Measurements from ENCODE around the gene SLC5A10. TPM values are rescaled to one million over a fixed set of nuclear protein-coding genes. Genes with fewer than 3 reads are reported as not detected.

The SLC5A10 gene
- polyA plus RNA-seq, 3 donors: 0.10 to 0.17 (median 0.12) TPM

GRCh38 chr17:18944646-18945045 is 7.3 kb upstream of the SLC5A10 start:
- H3K27me3 ChIP-seq (ENCODE audit: control insufficient read depth in 2 of 2, insufficient read depth in 2 of 2, low read length in 2 of 2): no peaks in the 10 kb centered on the region
- intact Hi-C loops (cut with micrococcal nuclease): no loop called here
- TF ChIP-seq CTCF (IDR thresholded peaks at IDR 0.05): no peak
- no peak for DNase-seq
- no peaks in the 10 kb centered on the region for H3K4me1 ChIP-seq (ENCODE audit: control insufficient read depth in 1 of 2, insufficient read depth in 2 of 2, low read length in 2 of 2)
- Mint-ChIP-seq H3K27me3 (ENCODE audit: low read depth in 3 of 3) (peaks cover 2 to 9% (median 6%) of the 10 kb centered on the region in 3 donors), H3K9me3 (peaks cover 0 to 2% (median 0%) of the 10 kb centered on the region in 7 donors), H3K4me1 (peaks cover 4% of the 10 kb centered on the region), H3K27ac (no peak overlapping the region), H3K4me3 (no peak overlapping the region), H3K36me3 (no peaks in the 10 kb centered on the region)
- no peak overlapping the region for H3K4me3 ChIP-seq (replicated peaks in 1 of 3; ENCODE audit: low read depth in 2 of 3, low read length in 3 of 3)
- no peaks in the 10 kb centered on the region for H4K20me1 ChIP-seq (ENCODE audit: insufficient read depth, low read length)
- no peak overlapping the region for H3K9ac ChIP-seq (ENCODE audit: insufficient read depth, low read length, poor library complexity, severe bottlenecking)
- no peaks in the 10 kb centered on the region for H3K79me2 ChIP-seq (ENCODE audit: insufficient read depth, low read length)
- H2AFZ ChIP-seq (ENCODE audit: insufficient read depth, low read depth, low read length, poor library complexity, severe bottlenecking): no peak overlapping the region
- no peak overlapping the region for H3K4me2 ChIP-seq (replicated peaks; ENCODE audit: extremely low read depth, low read length, poor library complexity, severe bottlenecking)
- no peak overlapping the region for H3K27ac ChIP-seq (ENCODE audit: low read depth in 1 of 2, low read length in 2 of 2)
- 89% methylated on average over 4 of the region's 5 CpGs for WGBS (ENCODE audit: insufficient coverage)
- no peaks in the 10 kb centered on the region for H3K9me3 ChIP-seq (replicated peaks in 1 of 2; ENCODE audit: control insufficient read depth in 1 of 2, insufficient read depth in 1 of 2, low read length in 2 of 2)
- H3K36me3 ChIP-seq (replicated peaks in 1 of 2; ENCODE audit: control insufficient read depth in 1 of 2, insufficient read depth in 2 of 2, low read length in 2 of 2): no peaks in the 10 kb centered on the region

GRCh38 chr17:18946536-18946935 is 5.4 kb upstream of the SLC5A10 start:
- no peaks in the 10 kb centered on the region for H3K9me3 ChIP-seq (replicated peaks in 1 of 2; ENCODE audit: control insufficient read depth in 1 of 2, insufficient read depth in 1 of 2, low read length in 2 of 2)
- Mint-ChIP-seq H3K27me3 (ENCODE audit: low read depth in 3 of 3) (peaks cover 3 to 9% (median 7%) of the 10 kb centered on the region in 3 donors), H3K36me3 (no peaks in the 10 kb centered on the region), H3K9me3 (no peaks in the 10 kb centered on the region), H3K4me1 (peaks cover 4% of the 10 kb centered on the region), H3K4me3 (no peak overlapping the region), H3K27ac (no peak overlapping the region)
- H3K4me3 ChIP-seq (replicated peaks in 1 of 3; ENCODE audit: low read depth in 2 of 3, low read length in 3 of 3): no peak overlapping the region
- no peaks in the 10 kb centered on the region for H3K27me3 ChIP-seq (ENCODE audit: control insufficient read depth in 2 of 2, insufficient read depth in 2 of 2, low read length in 2 of 2)
- H3K9ac ChIP-seq (ENCODE audit: insufficient read depth, low read length, poor library complexity, severe bottlenecking): no peak overlapping the region
- H3K4me2 ChIP-seq (replicated peaks; ENCODE audit: extremely low read depth, low read length, poor library complexity, severe bottlenecking): no peak overlapping the region
- H3K27ac ChIP-seq (ENCODE audit: low read depth in 1 of 2, low read length in 2 of 2): no peak overlapping the region
- DNase-seq: no peak
- TF ChIP-seq CTCF (IDR thresholded peaks at IDR 0.05): no peak
- no peaks in the 10 kb centered on the region for H4K20me1 ChIP-seq (ENCODE audit: insufficient read depth, low read length)
- no peak overlapping the region for H2AFZ ChIP-seq (ENCODE audit: insufficient read depth, low read depth, low read length, poor library complexity, severe bottlenecking)
- WGBS (ENCODE audit: insufficient coverage): no CpG with 5 or more reads among the region's 2 CpGs
- intact Hi-C loops (cut with micrococcal nuclease): no loop called here
- no peaks in the 10 kb centered on the region for H3K4me1 ChIP-seq (ENCODE audit: control insufficient read depth in 1 of 2, insufficient read depth in 2 of 2, low read length in 2 of 2)
- H3K79me2 ChIP-seq (ENCODE audit: insufficient read depth, low read length): no peaks in the 10 kb centered on the region
- H3K36me3 ChIP-seq (replicated peaks in 1 of 2; ENCODE audit: control insufficient read depth in 1 of 2, insufficient read depth in 2 of 2, low read length in 2 of 2): no peaks in the 10 kb centered on the region
